ENCODE data around the gene EFNA1. TPM values are rescaled to one million over a fixed set of nuclear protein-coding genes. Genes with fewer than 3 reads are reported as not detected.

Gene EFNA1
- total and polyA plus RNA-seq, 2 experiments from 2014 or later: 78.7 to 172 TPM

DNA sequence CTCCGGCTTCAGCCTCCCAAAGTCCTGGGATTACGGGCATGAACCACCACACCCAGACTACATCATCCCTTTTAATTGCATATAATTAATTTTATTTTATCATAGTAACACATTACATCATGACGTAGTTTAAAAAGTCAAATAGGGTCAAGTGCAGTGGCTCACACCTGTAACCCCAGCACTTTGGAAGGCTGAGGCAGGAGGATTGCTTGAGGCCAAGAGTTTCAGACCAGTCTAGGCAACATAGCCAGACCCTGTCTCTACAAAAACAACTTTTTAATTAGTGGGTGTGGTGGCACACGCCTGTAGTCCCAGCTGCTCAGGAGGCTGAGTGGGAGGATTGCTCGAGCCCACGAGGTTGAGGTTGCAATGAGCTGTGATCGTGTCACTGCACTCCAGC lies 28.3 kb upstream of the EFNA1 start:
- H3K9me2 ChIP-seq (replicated peaks; ENCODE audit: insufficient read depth): no peaks in the 10 kb centered on the region
- H3K4me3 ChIP-seq: no peak overlapping the region
- H3K79me2 ChIP-seq: no peaks in the 10 kb centered on the region
- no peaks in the 10 kb centered on the region for H3K36me3 ChIP-seq (replicated peaks; ENCODE audit: insufficient read depth, low read depth)
- 86% methylated on average over 7 of the region's 7 CpGs for WGBS (ENCODE audit: low lambda C conversion rate, missing lambda C conversion rate)
- no peaks in the 10 kb centered on the region for H3K9me3 ChIP-seq (ENCODE audit: low read depth)
- no peak overlapping the region for H3K27ac ChIP-seq
- TF ChIP-seq, protein P1, sequence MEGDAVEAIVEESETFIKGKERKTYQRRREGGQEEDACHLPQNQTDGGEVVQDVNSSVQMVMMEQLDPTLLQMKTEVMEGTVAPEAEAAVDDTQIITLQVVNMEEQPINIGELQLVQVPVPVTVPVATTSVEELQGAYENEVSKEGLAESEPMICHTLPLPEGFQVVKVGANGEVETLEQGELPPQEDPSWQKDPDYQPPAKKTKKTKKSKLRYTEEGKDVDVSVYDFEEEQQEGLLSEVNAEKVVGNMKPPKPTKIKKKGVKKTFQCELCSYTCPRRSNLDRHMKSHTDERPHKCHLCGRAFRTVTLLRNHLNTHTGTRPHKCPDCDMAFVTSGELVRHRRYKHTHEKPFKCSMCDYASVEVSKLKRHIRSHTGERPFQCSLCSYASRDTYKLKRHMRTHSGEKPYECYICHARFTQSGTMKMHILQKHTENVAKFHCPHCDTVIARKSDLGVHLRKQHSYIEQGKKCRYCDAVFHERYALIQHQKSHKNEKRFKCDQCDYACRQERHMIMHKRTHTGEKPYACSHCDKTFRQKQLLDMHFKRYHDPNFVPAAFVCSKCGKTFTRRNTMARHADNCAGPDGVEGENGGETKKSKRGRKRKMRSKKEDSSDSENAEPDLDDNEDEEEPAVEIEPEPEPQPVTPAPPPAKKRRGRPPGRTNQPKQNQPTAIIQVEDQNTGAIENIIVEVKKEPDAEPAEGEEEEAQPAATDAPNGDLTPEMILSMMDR (IDR thresholded peaks at IDR 0.05; ENCODE audit: poor library complexity): no peak
- TF ChIP-seq EZH2phosphoT487 (IDR thresholded peaks at IDR 0.05; ENCODE audit: low read depth, severe bottlenecking, unreplicated experiment) (no peak), EZH2 (IDR thresholded peaks at IDR 0.05; ENCODE audit: borderline replicate concordance) (no peak)
- DNase-seq (ENCODE audit: low spot score): no peak
- no peaks in the 10 kb centered on the region for H4K20me1 ChIP-seq (ENCODE audit: insufficient read depth, poor library complexity, severe bottlenecking)
- H3K27me3 ChIP-seq: no peaks in the 10 kb centered on the region
- H3K4me2 ChIP-seq: no peak overlapping the region
- H2AFZ ChIP-seq: no peak overlapping the region
- peaks cover 2% of the 10 kb centered on the region for H3K4me1 ChIP-seq (ENCODE audit: insufficient read depth)

DNA sequence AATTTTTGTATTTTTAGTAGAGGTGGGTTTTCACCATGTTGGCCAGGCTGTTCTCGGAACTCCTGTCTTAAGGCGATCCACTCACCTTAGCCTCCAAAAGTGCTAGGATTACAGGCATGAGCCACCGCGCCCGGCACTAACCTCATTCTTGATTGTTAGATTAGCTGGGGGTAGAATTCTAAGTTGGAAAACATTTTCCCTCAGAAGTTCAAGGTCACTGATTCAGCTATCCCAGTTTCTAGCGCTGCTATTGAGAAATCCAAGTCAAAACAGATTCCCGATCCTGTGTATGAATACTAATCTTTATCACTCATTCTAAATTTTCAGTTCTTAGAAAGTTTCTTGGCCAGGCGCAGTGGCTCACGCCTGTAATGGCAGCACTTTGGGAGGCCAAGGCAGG lies 24.4 kb upstream of the EFNA1 start:
- 91% methylated on average over 9 of the region's 9 CpGs for WGBS (ENCODE audit: low lambda C conversion rate, missing lambda C conversion rate)
- H3K4me2 ChIP-seq: no peak overlapping the region
- DNase-seq (ENCODE audit: low spot score): no peak
- no peaks in the 10 kb centered on the region for H3K9me3 ChIP-seq (ENCODE audit: low read depth)
- H4K20me1 ChIP-seq (ENCODE audit: insufficient read depth, poor library complexity, severe bottlenecking): no peaks in the 10 kb centered on the region
- TF ChIP-seq EZH2phosphoT487 (IDR thresholded peaks at IDR 0.05; ENCODE audit: low read depth, severe bottlenecking, unreplicated experiment): no peak
- TF ChIP-seq EZH2 (IDR thresholded peaks at IDR 0.05; ENCODE audit: borderline replicate concordance): no peak
- TF ChIP-seq, protein P1 (IDR thresholded peaks at IDR 0.05; ENCODE audit: poor library complexity): no peak
- H3K27me3 ChIP-seq: no peaks in the 10 kb centered on the region
- no peaks in the 10 kb centered on the region for H3K36me3 ChIP-seq (replicated peaks; ENCODE audit: insufficient read depth, low read depth)
- H3K4me1 ChIP-seq (ENCODE audit: insufficient read depth): peaks cover 15% of the 10 kb centered on the region
- no peak overlapping the region for H2AFZ ChIP-seq
- H3K9me2 ChIP-seq (replicated peaks; ENCODE audit: insufficient read depth): no peaks in the 10 kb centered on the region
- no peaks in the 10 kb centered on the region for H3K79me2 ChIP-seq
- no peak overlapping the region for H3K27ac ChIP-seq
- no peak overlapping the region for H3K4me3 ChIP-seq

DNA sequence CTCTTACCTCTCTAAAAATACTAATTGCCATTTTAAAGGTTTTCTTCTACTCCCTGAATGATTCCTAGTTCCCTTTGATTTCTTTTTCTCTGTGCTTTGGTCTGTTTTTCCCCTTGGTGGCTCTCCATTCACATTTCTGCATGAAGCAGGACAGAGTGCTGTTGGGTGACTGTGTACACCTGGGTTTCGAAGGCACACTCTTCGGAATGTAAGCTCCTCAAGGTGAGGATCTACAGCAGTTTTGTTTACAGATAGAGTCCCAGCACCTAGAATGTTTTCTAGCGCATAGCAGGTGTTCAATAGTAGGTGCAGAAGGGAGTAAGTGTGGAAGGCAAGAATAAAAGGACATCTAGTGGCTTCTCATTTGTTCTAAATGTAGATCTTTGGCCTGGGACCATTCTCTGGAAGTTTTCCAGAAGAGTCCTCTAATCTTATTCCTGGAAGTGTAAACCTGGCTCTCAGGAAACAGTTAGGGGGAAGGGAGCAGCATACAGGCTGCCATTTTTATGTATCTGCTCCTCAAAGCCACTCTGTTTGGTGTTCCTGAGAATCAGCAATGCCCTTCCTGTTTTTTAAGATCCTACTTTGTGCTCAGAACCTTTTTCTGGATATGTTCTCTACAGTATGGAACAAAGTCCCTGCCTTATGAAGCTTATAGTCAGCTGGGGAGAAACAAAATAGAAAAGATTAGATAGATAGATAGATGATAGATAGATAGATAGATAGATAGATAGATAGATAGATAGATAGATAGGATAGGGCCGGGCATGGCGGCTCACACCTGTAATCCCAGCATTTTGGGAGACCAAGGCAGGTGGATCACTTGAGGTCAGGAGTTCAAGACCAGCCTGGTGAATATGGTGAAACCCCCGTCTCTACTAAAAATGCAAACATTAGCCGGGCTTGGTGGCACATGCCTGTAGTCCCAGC lies 22.8 kb upstream of the EFNA1 start:
- Histone ChIP-seq H3K9me2 (replicated peaks; ENCODE audit: insufficient read depth) (no peaks in the 10 kb centered on the region), H3K9me3 (ENCODE audit: low read depth) (no peaks in the 10 kb centered on the region), H3K79me2 (no peaks in the 10 kb centered on the region), H3K4me3 (no peak overlapping the region), H3K4me1 (ENCODE audit: insufficient read depth) (peaks cover 17% of the 10 kb centered on the region), H4K20me1 (ENCODE audit: insufficient read depth, poor library complexity, severe bottlenecking) (no peaks in the 10 kb centered on the region), H2AFZ (no peak overlapping the region), H3K27me3 (no peaks in the 10 kb centered on the region), H3K4me2 (no peak overlapping the region), H3K36me3 (replicated peaks; ENCODE audit: insufficient read depth, low read depth) (no peaks in the 10 kb centered on the region), H3K27ac (peak overlapping the region; percentile 91)
- WGBS (ENCODE audit: low lambda C conversion rate, missing lambda C conversion rate): 88% methylated on average over 7 of the region's 7 CpGs
- DNase-seq (ENCODE audit: low spot score): no peak
- TF ChIP-seq, protein P1 (IDR thresholded peaks at IDR 0.05; ENCODE audit: poor library complexity): no peak
- TF ChIP-seq EZH2 (IDR thresholded peaks at IDR 0.05; ENCODE audit: borderline replicate concordance): no peak
- no peak for TF ChIP-seq EZH2phosphoT487 (IDR thresholded peaks at IDR 0.05; ENCODE audit: low read depth, severe bottlenecking, unreplicated experiment)
